DND-41 (cell line): ENCODE results near the gene FERD3L.

ENCODE experiments used
- ATAC-seq: fragments of 200-7000 bp; cut with Tn5 transposase; 3 replicates; pipeline ENCODE4 v1.9.1; 2021; ENCODE audit warnings: low read depth; ENCODE audit not compliant: insufficient read depth
- DNase-seq: peaks from one replicate; pipeline ENCODE4 v3.0.0-alpha.2; 2020
- H2AFZ ChIP-seq: 2 replicates; pipeline ENCODE4 v1.6.0; 2012; ENCODE audit warnings: low read depth, low read length
- H3K27ac ChIP-seq: 2 replicates; pipeline ENCODE4 v1.5.1; 2012; ENCODE audit warnings: low read length, inconsistent platforms
- H3K27me3 ChIP-seq: fragments of 200-600 bp; sonication (generic); 2 replicates; pipeline ENCODE4 v1.6.0; 2012; ENCODE audit warnings: low read length, mild to moderate bottlenecking, inconsistent platforms; ENCODE audit not compliant: insufficient read depth, poor library complexity
- H3K36me3 ChIP-seq: 2 replicates; pipeline ENCODE4 v1.5.1; 2012; ENCODE audit warnings: low read length, inconsistent platforms; ENCODE audit not compliant: insufficient read depth
- H3K4me1 ChIP-seq: 2 replicates; pipeline ENCODE4 v1.5.1; 2012; ENCODE audit warnings: mild to moderate bottlenecking, low read length; ENCODE audit not compliant: insufficient read depth
- H3K4me2 ChIP-seq: 2 replicates; pipeline ENCODE4 v1.6.0; 2012; ENCODE audit warnings: mild to moderate bottlenecking, moderate library complexity, low read length, inconsistent platforms; ENCODE audit not compliant: insufficient read depth
- H3K4me3 ChIP-seq, 2 experiments: fragments of 200-600 bp in 1 of 2; shearing (Covaris generic) in 1 of 2; 2 replicates each; pipeline ENCODE4 v1.5.1; 2012 to 2016; ENCODE audit warnings: inconsistent platforms in 2 of 2, low read length in 2 of 2, mild to moderate bottlenecking in 2 of 2, low read depth in 1 of 2, moderate library complexity in 1 of 2
- H3K79me2 ChIP-seq: 2 replicates; pipeline ENCODE4 v1.6.0; 2012; ENCODE audit warnings: low read length, inconsistent platforms; ENCODE audit not compliant: insufficient read depth
- H3K9ac ChIP-seq: 2 replicates; pipeline ENCODE4 v1.6.0; 2012; ENCODE audit warnings: low read depth, mild to moderate bottlenecking, inconsistent platforms, low read length, moderate library complexity
- H3K9me3 ChIP-seq: 2 replicates; pipeline ENCODE4 v1.5.1; 2012; ENCODE audit warnings: low read length, moderate library complexity, mild to moderate bottlenecking, inconsistent platforms; ENCODE audit not compliant: insufficient read depth, severe bottlenecking
- H4K20me1 ChIP-seq: 2 replicates; pipeline ENCODE4 v1.6.0; 2012; ENCODE audit warnings: low read length; ENCODE audit not compliant: insufficient read depth
- EZH2 ChIP-seq: IDR thresholded peaks from 3 replicates; pipeline ENCODE4 v1.6.1; 2012; ENCODE audit warnings: borderline replicate concordance, low read depth, mild to moderate bottlenecking, moderate library complexity, low read length, inconsistent platforms; ENCODE audit not compliant: severe bottlenecking
- TF ChIP-seq, protein P1 (sequence below): IDR thresholded peaks from 2 replicates; pipeline ENCODE4 v1.5.1; 2012; ENCODE audit warnings: borderline replicate concordance, low read length, moderate library complexity, mild to moderate bottlenecking; ENCODE audit not compliant: poor library complexity, severe bottlenecking; ENCODE audit errors: extremely low read depth

FERD3L gene

DNA sequence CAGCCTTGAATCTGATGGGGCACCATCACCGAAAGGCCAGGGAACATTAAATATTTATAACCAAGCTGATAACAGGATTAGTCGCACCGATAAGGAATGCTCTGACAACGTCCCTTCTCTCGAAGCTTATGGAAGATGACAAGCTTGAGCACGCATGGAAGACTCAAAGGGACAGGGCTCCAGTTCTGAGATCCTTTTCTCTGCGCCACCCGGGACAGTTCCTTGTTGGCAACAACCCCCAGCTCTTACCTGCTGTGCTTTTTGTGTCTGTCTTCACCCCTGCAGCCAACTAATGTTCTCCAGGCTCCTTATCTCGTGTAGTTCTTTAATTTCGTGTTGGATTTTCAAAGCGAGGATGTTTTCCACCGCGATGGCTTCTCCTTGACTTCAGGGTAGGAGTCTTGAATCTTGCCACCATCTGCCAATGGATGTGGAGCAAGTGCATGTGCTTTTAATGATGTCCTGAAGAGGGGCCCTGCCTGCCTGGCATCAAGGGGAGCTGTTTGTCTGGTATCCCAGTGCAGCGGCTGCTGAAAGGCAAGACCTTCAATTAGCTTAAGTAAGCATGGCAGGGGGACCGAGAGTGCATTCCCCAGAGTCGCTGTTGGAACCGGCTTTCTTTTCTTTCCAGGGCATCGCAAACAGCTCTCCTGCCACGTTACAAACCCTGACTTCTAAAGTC is 354 bp upstream of the FERD3L start:
- TF ChIP-seq EZH2, result no peak
- TF ChIP-seq, protein P1, sequence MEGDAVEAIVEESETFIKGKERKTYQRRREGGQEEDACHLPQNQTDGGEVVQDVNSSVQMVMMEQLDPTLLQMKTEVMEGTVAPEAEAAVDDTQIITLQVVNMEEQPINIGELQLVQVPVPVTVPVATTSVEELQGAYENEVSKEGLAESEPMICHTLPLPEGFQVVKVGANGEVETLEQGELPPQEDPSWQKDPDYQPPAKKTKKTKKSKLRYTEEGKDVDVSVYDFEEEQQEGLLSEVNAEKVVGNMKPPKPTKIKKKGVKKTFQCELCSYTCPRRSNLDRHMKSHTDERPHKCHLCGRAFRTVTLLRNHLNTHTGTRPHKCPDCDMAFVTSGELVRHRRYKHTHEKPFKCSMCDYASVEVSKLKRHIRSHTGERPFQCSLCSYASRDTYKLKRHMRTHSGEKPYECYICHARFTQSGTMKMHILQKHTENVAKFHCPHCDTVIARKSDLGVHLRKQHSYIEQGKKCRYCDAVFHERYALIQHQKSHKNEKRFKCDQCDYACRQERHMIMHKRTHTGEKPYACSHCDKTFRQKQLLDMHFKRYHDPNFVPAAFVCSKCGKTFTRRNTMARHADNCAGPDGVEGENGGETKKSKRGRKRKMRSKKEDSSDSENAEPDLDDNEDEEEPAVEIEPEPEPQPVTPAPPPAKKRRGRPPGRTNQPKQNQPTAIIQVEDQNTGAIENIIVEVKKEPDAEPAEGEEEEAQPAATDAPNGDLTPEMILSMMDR, result no peak
- no peaks in the 10 kb centered on the region for H3K27me3 ChIP-seq
- H3K9me3 ChIP-seq, result peaks cover 8% of the 10 kb centered on the region
- H3K27ac ChIP-seq, result no peak overlapping the region
- no peaks in the 10 kb centered on the region for H3K79me2 ChIP-seq
- H3K4me2 ChIP-seq, result no peak overlapping the region
- H3K9ac ChIP-seq, result no peak overlapping the region
- no peaks in the 10 kb centered on the region for H3K4me1 ChIP-seq
- no peaks in the 10 kb centered on the region for H3K36me3 ChIP-seq
- ATAC-seq (no peak), DNase-seq (no peak)
- H3K4me3 ChIP-seq, result no peak overlapping the region
- H2AFZ ChIP-seq, result no peak overlapping the region
- H4K20me1 ChIP-seq, result no peaks in the 10 kb centered on the region

- Histone ChIP-seq H3K4me2 (no peak overlapping the region), H3K4me3 (no peak overlapping the region), H3K27me3 (no peaks in the 10 kb centered on the region), H3K4me1 (no peaks in the 10 kb centered on the region), H2AFZ (no peak overlapping the region), H3K36me3 (no peaks in the 10 kb centered on the region), H4K20me1 (no peaks in the 10 kb centered on the region), H3K79me2 (no peaks in the 10 kb centered on the region), H3K9me3 (peaks cover 8% of the 10 kb centered on the region), H3K27ac (no peak overlapping the region), H3K9ac (no peak overlapping the region)
- ATAC-seq, result no peak
- TF ChIP-seq, protein P1, result no peak
- TF ChIP-seq EZH2, result no peak
- DNase-seq, result no peak
Measured at GRCh38 chr7:19143881-19144574, 1.2 kb downstream of the FERD3L start.

GRCh38 chr7:19139706-19140327 is 5.4 kb downstream of the FERD3L start:
- H3K4me1 ChIP-seq, result no peaks in the 10 kb centered on the region
- H3K27ac ChIP-seq, result no peak overlapping the region
- H3K9ac ChIP-seq, result no peak overlapping the region
- no peaks in the 10 kb centered on the region for H4K20me1 ChIP-seq
- no peak overlapping the region for H3K4me2 ChIP-seq
- no peaks in the 10 kb centered on the region for H3K36me3 ChIP-seq
- peaks cover 11% of the 10 kb centered on the region for H3K9me3 ChIP-seq
- ATAC-seq (no peak), DNase-seq (no peak)
- H2AFZ ChIP-seq, result no peak overlapping the region
- H3K4me3 ChIP-seq, result no peak overlapping the region
- no peaks in the 10 kb centered on the region for H3K27me3 ChIP-seq
- no peak for TF ChIP-seq EZH2
- TF ChIP-seq, protein P1, result no peak
- H3K79me2 ChIP-seq, result no peaks in the 10 kb centered on the region
